GM12878 (cell line): ENCODE data around the gene FAM193B. TPM values are rescaled to one million over a fixed set of nuclear protein-coding genes. Genes with fewer than 3 reads are reported as not detected.

ENCODE experiments used
- ATAC-seq: fragments of 200-7000 bp; cut with Tn5 transposase; 3 replicates; pipeline ENCODE4 v1.9.1; 2020; ENCODE audit warnings: mild to moderate bottlenecking, moderate library complexity
- BruUV-seq: library from RNA; stranded (reverse); fragments of 400-500 nt; replicated peaks from 2 replicates; lab custom pipeline; 2021; lab: Mats Ljungman, UMichigan
- CTCF ChIA-PET: fragments of 300-600 bp; sonication (Branson Sonifier 250); formaldehyde crosslinking; extraction: SDS; loops from one replicate; lab custom pipeline; 2021; ENCODE audit warnings: inconsistent platforms; lab: Yijun Ruan, JAX
- POLR2A ChIA-PET: fragments of 350-600 bp; formaldehyde crosslinking; extraction: SDS; loops from one replicate; lab custom pipeline; 2021; ENCODE audit warnings: inconsistent platforms; lab: Charles Lee
- RAD21 ChIA-PET: fragments of 300-600 bp; sonication (Branson Sonifier 250); formaldehyde crosslinking; loops from one replicate; lab custom pipeline; 2023; ENCODE audit warnings: antibody characterized with exemption; ENCODE audit not compliant: unreplicated experiment; lab: Charles Lee
- SMC1A ChIA-PET: fragments of 300-600 bp; sonication (Branson Sonifier 250); formaldehyde crosslinking; loops from one replicate; lab custom pipeline; 2023; ENCODE audit not compliant: unreplicated experiment, uncharacterized antibody; lab: Charles Lee
- DNase-seq: peaks from one replicate; pipeline ENCODE4 v3.0.0-alpha.2; 2011; ENCODE audit warnings: low read depth, low spot score
- FAIRE-seq: peaks from 3 replicates; lab custom pipeline; 2011; peaks lifted over from hg19 to GRCh38; lab: Jason Lieb, UNC
- H2AFZ ChIP-seq: 2 replicates; pipeline ENCODE4 v1.6.0; 2011; ENCODE audit warnings: low read depth, low read length, control low read depth; ENCODE audit not compliant: control insufficient read depth
- H3K27ac ChIP-seq: 2 replicates; pipeline ENCODE4 v1.5.1; 2011; ENCODE audit warnings: control low read depth; ENCODE audit not compliant: control insufficient read depth, insufficient read depth
- H3K27me3 ChIP-seq, 2 experiments: replicated peaks in 1 of 2; 2 replicates each; pipeline versions ENCODE4 v1.6.0 to v1.6.1; 2011; ENCODE audit warnings: low read length in 1 of 2; ENCODE audit not compliant: control insufficient read depth in 2 of 2, insufficient read depth in 2 of 2
- H3K36me3 ChIP-seq, 2 experiments: 2 replicates each; pipeline ENCODE4 v1.5.1; 2011; ENCODE audit warnings: low read length in 1 of 2; ENCODE audit not compliant: control insufficient read depth in 2 of 2, insufficient read depth in 2 of 2
- H3K4me1 ChIP-seq: 2 replicates; pipeline ENCODE4 v1.6.1; 2011; ENCODE audit warnings: mild to moderate bottlenecking, low read length, moderate library complexity, mixed read lengths; ENCODE audit not compliant: control insufficient read depth, insufficient read depth
- H3K4me2 ChIP-seq: 2 replicates; pipeline ENCODE4 v1.6.0; 2011; ENCODE audit warnings: control low read depth; ENCODE audit not compliant: control insufficient read depth, insufficient read depth
- H3K4me3 ChIP-seq: fragments of 200-600 bp; sonication (generic); 2 replicates; pipeline ENCODE4 v1.5.1; 2016
- H3K79me2 ChIP-seq: 2 replicates; pipeline ENCODE4 v1.6.0; 2011; ENCODE audit warnings: low read length; ENCODE audit not compliant: control insufficient read depth, insufficient read depth
- H3K9ac ChIP-seq: 2 replicates; pipeline ENCODE4 v1.8.0; 2011; ENCODE audit warnings: low read length, control low read depth, mixed read lengths; ENCODE audit not compliant: control insufficient read depth, insufficient read depth
- H3K9me3 ChIP-seq: replicated peaks from 3 replicates; pipeline ENCODE4 v1.5.1; 2011; ENCODE audit warnings: mild to moderate bottlenecking, low read length; ENCODE audit not compliant: control insufficient read depth, insufficient read depth
- H4K20me1 ChIP-seq: 2 replicates; pipeline ENCODE4 v1.6.0; 2011; ENCODE audit not compliant: control insufficient read depth, insufficient read depth
- E4F1 ChIP-seq: fragments of 450-650 bp; IDR thresholded peaks from 2 replicates; pipeline ENCODE4 v1.6.1; 2018; ENCODE audit warnings: borderline replicate concordance, mild to moderate bottlenecking; ENCODE audit not compliant: partially characterized antibody
- EZH2 ChIP-seq: IDR thresholded peaks from 2 replicates; pipeline ENCODE4 v1.6.1; 2012; ENCODE audit warnings: low read depth, mild to moderate bottlenecking, control low read depth, inconsistent platforms, low read length, borderline replicate concordance; ENCODE audit not compliant: control insufficient read depth
- FOXM1 ChIP-seq: IDR thresholded peaks from 2 replicates; pipeline ENCODE4 v1.6.1; 2012; ENCODE audit warnings: low read depth, mild to moderate bottlenecking, inconsistent platforms, low read length, moderate library complexity
- GATAD2B ChIP-seq: fragments of 450-650 bp; conservative IDR thresholded peaks from 2 replicates; pipeline ENCODE4 v1.6.1; 2017; ENCODE audit warnings: low read depth, mild to moderate bottlenecking, moderate library complexity
- PAX8 ChIP-seq: fragments of 450-650 bp; IDR thresholded peaks from 2 replicates; pipeline ENCODE4 v1.6.1; 2017; ENCODE audit warnings: mild to moderate bottlenecking, moderate library complexity
- SREBF1 ChIP-seq: IDR thresholded peaks from 2 replicates; pipeline ENCODE4 v1.6.1; 2012; ENCODE audit warnings: mild to moderate bottlenecking, low read length
- WGBS: methylation state at CpG from one replicate; pipeline ENCODE4 v1.1.6; 2016; ENCODE audit warnings: low lambda C conversion rate; ENCODE audit not compliant: insufficient replicate concordance, insufficient coverage; ENCODE audit errors: missing lambda C conversion rate; 5-methylcytosine and 5-hydroxymethylcytosine counted together
- in situ Hi-C: fragments of 300-500 bp; cut with MboI; formaldehyde crosslinking; loops from 9 replicates; pipeline ENCODE4 v1.14.3; 2018; ENCODE audit warnings: mixed read lengths
- intact Hi-C: fragments of 100-400 bp; cut with micrococcal nuclease; formaldehyde crosslinking; loops from one replicate; pipeline ENCODE4 v1.14.2; 2022; ENCODE audit not compliant: unreplicated experiment
- polyA plus RNA-seq, 11 experiments: library from polyadenylated mRNA; depleted of rRNA in 4 of 11; unstranded in 6 of 11; stranded (reverse) in 5 of 11; fragments of >200 nt; fragmentation: Nextera tagmentation in 4 of 11; fragmentation: Illumina TruSeq in 1 of 11; extraction: Ambion mirVana in 4 of 11; extraction: Trizol in 1 of 11; gene quantifications; 1 replicate in 1 of 11; 2 replicates in 10 of 11; pipeline versions ENCODE4 v1.2.1 to v1.2.3, GENCODE V29; 2011 to 2016; ENCODE audit warnings: inconsistent platforms in 2 of 11, missing spikeins in 2 of 11, low read depth in 1 of 11
- total RNA-seq, 4 experiments: library from RNA; depleted of rRNA in 3 of 4; stranded (reverse); fragments of >200 nt in 3 of 4; fragmentation: Illumina TruSeq in 1 of 4; extraction: Trizol in 1 of 4; gene quantifications; 2 replicates each; pipeline versions ENCODE4 v1.2.1 to v1.2.3, GENCODE V29; 2013 to 2021

The FAM193B gene
- total and polyA plus RNA-seq, 10 of the 15 experiments (the other 5 are each of a cell fraction or from before 2014, with no cell fraction given) = 3.3 to 47.0 (median 25.1) TPM

- RAD21 ChIA-PET = no interaction called here
- no peak for TF ChIP-seq GATAD2B
- no peak for TF ChIP-seq SREBF1
- TF ChIP-seq E4F1 = no peak
- no peak for TF ChIP-seq PAX8
- no peak for TF ChIP-seq FOXM1
- TF ChIP-seq EZH2 = no peak
- TF ChIP-seq, all 136 proteins: peak for 0
- Histone ChIP-seq H2AFZ (no peak overlapping the region), H3K9me3 (no peaks in the 10 kb centered on the region), H3K27ac (no peak overlapping the region), H3K4me2 (no peak overlapping the region), H3K9ac (no peak overlapping the region), H3K36me3 (no peaks in the 10 kb centered on the region), H3K27me3 (no peaks in the 10 kb centered on the region), H3K4me1 (peaks cover 8% of the 10 kb centered on the region), H4K20me1 (no peaks in the 10 kb centered on the region; the same call in 1 of the 2 replicates), H3K79me2 (peaks cover 20% of the 10 kb centered on the region), H3K4me3 (no peak overlapping the region)
- ChIA-PET CTCF (no interaction called here), POLR2A (interaction anchor here (0.7 to 1.0 kb wide), 2 partner anchors 19 to 59 kb away, joined by 3 to 4 read pairs; no protein-coding TSS in a partner anchor), SMC1A (no interaction called here)
- no TSS peak for BruUV-seq
- 80% methylated on average over 5 of the region's 5 CpGs for WGBS
- DNase-seq (no peak), FAIRE-seq (no peak), ATAC-seq (no peak)
- intact Hi-C loops (no loop called here), in situ Hi-C loops (no loop called here)
Measured at GRCh38 chr5:177555665-177556064, 1.3 kb upstream of the FAM193B start.
